SHP77 treated with DMSO at 0.1 percent for 48 hours (cell line): ENCODE measurements around the gene VANGL1.

Experiments
- DNase-seq: peaks from one replicate; lab custom pipeline; 2025; lab: John Stamatoyannopoulos, UW

VANGL1 gene

DNA sequence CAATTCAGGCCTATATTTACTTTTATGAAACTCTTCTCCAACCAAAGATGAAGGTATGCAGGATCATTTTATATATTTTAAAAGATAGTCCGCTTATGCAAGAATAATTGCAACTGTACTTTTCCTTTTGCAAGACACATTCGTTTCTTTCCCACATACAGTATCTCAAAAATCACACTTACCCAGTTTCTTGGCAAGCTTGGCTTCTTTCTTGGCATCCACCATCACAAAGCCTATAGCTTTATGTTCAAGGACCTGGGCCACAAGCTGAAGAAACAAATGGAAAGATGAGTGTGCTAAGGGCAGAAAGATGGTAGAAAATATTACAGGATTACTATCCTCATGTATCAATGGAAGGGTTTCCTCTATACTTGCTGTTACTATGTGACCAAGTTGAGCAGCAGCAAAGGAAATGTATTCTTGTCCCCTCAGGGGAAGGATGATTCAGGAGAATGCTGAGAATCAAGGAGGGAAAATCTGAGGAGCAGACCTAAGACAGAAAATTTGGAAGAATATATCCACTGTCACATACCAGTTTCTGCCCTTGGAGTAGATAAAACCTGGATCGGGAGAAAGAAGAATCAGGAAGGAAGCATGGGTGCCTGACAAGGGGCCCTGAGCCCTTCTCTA, 103.0 kb downstream of the VANGL1 start:
- no peak for DNase-seq

DNA sequence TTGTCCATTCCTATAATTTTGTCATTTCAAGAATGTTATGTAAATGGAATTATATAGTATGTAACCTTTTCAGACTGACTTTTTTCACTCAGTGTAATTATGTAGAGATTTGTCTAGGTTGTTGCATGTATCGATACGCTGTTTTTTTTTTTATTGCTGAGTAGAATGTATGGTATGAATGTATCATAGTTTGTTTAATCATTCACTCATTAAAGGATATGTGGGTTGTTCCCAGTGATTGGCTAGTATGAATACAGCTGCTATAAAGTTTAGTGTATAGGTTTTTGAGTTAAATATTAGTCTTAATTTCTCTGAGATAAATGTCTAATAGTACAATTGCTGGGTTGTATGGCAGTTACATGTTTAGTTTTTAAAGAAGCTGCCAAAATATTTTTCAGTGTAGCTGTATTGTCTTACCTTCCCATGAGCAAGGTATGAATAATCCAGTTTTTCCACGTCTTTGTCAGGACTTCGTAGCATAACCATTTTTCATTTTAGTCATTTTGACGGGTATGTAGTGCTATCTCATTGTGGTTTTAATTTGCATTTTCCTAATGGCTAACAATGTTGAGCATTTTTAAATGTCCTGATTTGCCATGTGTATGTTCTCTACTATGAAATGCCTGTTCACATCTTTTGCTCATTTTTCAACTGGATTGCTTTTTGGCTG, 104.4 kb downstream of the VANGL1 start:
- DNase-seq: no peak
